HepG2 (cell line): ENCODE measurements around the gene CSTF3. TPM values are rescaled to one million over a fixed set of nuclear protein-coding genes. Genes with fewer than 3 reads are reported as not detected.

Experiments
- ATAC-seq: fragments of 200-7000 bp; cut with Tn5 transposase; 3 replicates; pipeline ENCODE4 v1.9.1; 2020; ENCODE audit warnings: mild to moderate bottlenecking, moderate library complexity
- BruUV-seq: library from RNA; stranded (reverse); fragments of 400-500 nt; replicated peaks from 2 replicates; lab custom pipeline; 2021; lab: Mats Ljungman, UMichigan
- CTCF ChIA-PET: fragments of 300-600 bp; formaldehyde crosslinking; extraction: SDS; loops from one replicate; lab custom pipeline; 2021; ENCODE audit warnings: low total read pairs, inconsistent platforms, low intra/inter-chr PET ratio; lab: Yijun Ruan, JAX
- POLR2A ChIA-PET: fragments of 350-600 bp; sonication (Branson Sonifier 250); formaldehyde crosslinking; loops from one replicate; lab custom pipeline; 2020; ENCODE audit warnings: antibody characterized with exemption, inconsistent platforms; lab: Yijun Ruan, JAX
- DNase-seq: peaks from one replicate; pipeline ENCODE4 v3.0.0-alpha.2; 2015; ENCODE audit warnings: low spot score
- FAIRE-seq: peaks from 3 replicates; lab custom pipeline; 2011; peaks lifted over from hg19 to GRCh38; lab: Jason Lieb, UNC
- H2AFZ ChIP-seq: one replicate; pipeline ENCODE4 v1.6.1; 2011; ENCODE audit warnings: low read length, inconsistent platforms
- H3K27ac ChIP-seq: fragments of 300-600 bp; 3 replicates; pipeline ENCODE4 v1.8.0; 2011; ENCODE audit warnings: mixed run types, mild to moderate bottlenecking, mixed read lengths, low read length, inconsistent platforms; ENCODE audit not compliant: insufficient read depth; ENCODE audit errors: extremely low read length
- H3K27me3 ChIP-seq, 2 experiments: fragments of 200-600 bp in 1 of 2; 2 replicates in 1 of 2; 3 replicates in 1 of 2; pipeline versions ENCODE4 v1.6.0 to v1.8.0; 2011; ENCODE audit warnings: low read length in 2 of 2, mild to moderate bottlenecking in 2 of 2, moderate library complexity in 2 of 2, inconsistent platforms in 1 of 2; ENCODE audit not compliant: insufficient read depth in 2 of 2, control insufficient read depth in 1 of 2
- H3K36me3 ChIP-seq, 2 experiments: fragments of 200-600 bp in 1 of 2; replicated peaks in 1 of 2; 2 replicates in 1 of 2; 3 replicates in 1 of 2; pipeline versions ENCODE4 v1.5.1 to v1.8.0; 2011; ENCODE audit warnings: low read length in 2 of 2, inconsistent platforms in 1 of 2; ENCODE audit not compliant: insufficient read depth in 2 of 2, control insufficient read depth in 1 of 2
- H3K4me1 ChIP-seq: 2 replicates; pipeline ENCODE4 v1.5.1; 2012; ENCODE audit warnings: low read length, inconsistent platforms; ENCODE audit not compliant: insufficient read depth
- H3K4me2 ChIP-seq: 2 replicates; pipeline ENCODE4 v1.6.0; 2011; ENCODE audit warnings: low read depth, low read length, inconsistent platforms
- H3K4me3 ChIP-seq, 3 experiments: fragments of 200-600 bp in 1 of 3; sonication (generic), shearing (Covaris generic) in 1 of 3; replicated peaks in 1 of 3; 2 replicates each; pipeline ENCODE4 v1.5.1; 2011 to 2016; ENCODE audit warnings: low read length in 3 of 3, inconsistent platforms in 2 of 3, low read depth in 2 of 3, mild to moderate bottlenecking in 2 of 3, control low read depth in 1 of 3, mixed read lengths in 1 of 3; ENCODE audit not compliant: insufficient read depth in 1 of 3
- H3K79me2 ChIP-seq: one replicate; pipeline ENCODE4 v1.6.1; 2011; ENCODE audit warnings: low read length, inconsistent platforms; ENCODE audit not compliant: insufficient read depth
- H3K9ac ChIP-seq: 2 replicates; pipeline ENCODE4 v1.6.0; 2011; ENCODE audit warnings: mild to moderate bottlenecking, low read depth, low read length, inconsistent platforms; ENCODE audit not compliant: insufficient read depth
- H3K9me3 ChIP-seq: 2 replicates; pipeline ENCODE4 v1.5.1; 2012; ENCODE audit warnings: mild to moderate bottlenecking, low read length
- H4K20me1 ChIP-seq: 2 replicates; pipeline ENCODE4 v1.6.0; 2011; ENCODE audit warnings: inconsistent platforms, mild to moderate bottlenecking, low read length, moderate library complexity; ENCODE audit not compliant: insufficient read depth
- BCL6 ChIP-seq: IDR thresholded peaks from 2 replicates; pipeline ENCODE4 v1.6.1; 2016; ENCODE audit warnings: missing genetic modification reagents, missing compliant biosample characterization
- DDIT3 ChIP-seq: sonication (generic); formaldehyde crosslinking; IDR thresholded peaks from 2 replicates; pipeline ENCODE4 v1.4.0; 2020; ENCODE audit warnings: mild to moderate bottlenecking, missing genetic modification reagents
- E2F1 ChIP-seq: sonication (generic); formaldehyde crosslinking; IDR thresholded peaks from 2 replicates; pipeline ENCODE4 v1.5.0; 2020; ENCODE audit warnings: missing genetic modification reagents
- FOXK2 ChIP-seq: fragments of 450-650 bp; IDR thresholded peaks from 2 replicates; pipeline ENCODE4 v1.6.1; 2016
- NRL ChIP-seq: sonication (generic); formaldehyde crosslinking; IDR thresholded peaks from 2 replicates; pipeline ENCODE4 v1.5.0; 2020; ENCODE audit warnings: missing genetic modification reagents, mild to moderate bottlenecking, moderate library complexity, borderline replicate concordance
- PATZ1 ChIP-seq: sonication (generic); formaldehyde crosslinking; IDR thresholded peaks from 2 replicates; pipeline ENCODE4 v1.4.0; 2020; ENCODE audit warnings: missing genetic modification reagents
- SIN3B ChIP-seq: fragments of 150-350 bp; IDR thresholded peaks from 2 replicates; pipeline ENCODE4 v1.6.1; 2014; ENCODE audit warnings: low read length
- TBX2 ChIP-seq: sonication (generic); formaldehyde crosslinking; IDR thresholded peaks from 2 replicates; pipeline ENCODE4 v1.5.0; 2020; ENCODE audit warnings: missing genetic modification reagents, mild to moderate bottlenecking, borderline replicate concordance
- TBX3 ChIP-seq: fragments of 450-650 bp; IDR thresholded peaks from 2 replicates; pipeline ENCODE4 v1.6.1; 2017; ENCODE audit warnings: antibody characterized with exemption, mild to moderate bottlenecking, inconsistent platforms, borderline replicate concordance
- TERF1 ChIP-seq: sonication (generic); formaldehyde crosslinking; IDR thresholded peaks from 2 replicates; pipeline ENCODE4 v1.8.0; 2022; ENCODE audit warnings: mild to moderate bottlenecking, missing genetic modification reagents, moderate library complexity
- ZBTB7A ChIP-seq: sonication (generic); formaldehyde crosslinking; IDR thresholded peaks from 2 replicates; pipeline ENCODE4 v1.8.0; 2022; ENCODE audit warnings: mild to moderate bottlenecking, missing genetic modification reagents
- ZNF10 ChIP-seq: sonication (generic); formaldehyde crosslinking; IDR thresholded peaks from 2 replicates; pipeline ENCODE4 v1.4.0; 2020; ENCODE audit warnings: mild to moderate bottlenecking, low read depth, missing genetic modification reagents, borderline replicate concordance
- ZNF276 ChIP-seq: sonication (generic); formaldehyde crosslinking; IDR thresholded peaks from 2 replicates; pipeline ENCODE4 v1.4.0; 2020; ENCODE audit warnings: mild to moderate bottlenecking, low read depth, missing genetic modification reagents
- ZNF567 ChIP-seq: sonication (generic); formaldehyde crosslinking; IDR thresholded peaks from 2 replicates; pipeline ENCODE4 v1.8.1; 2023; ENCODE audit warnings: mild to moderate bottlenecking, missing genetic modification reagents, borderline replicate concordance
- WGBS: methylation state at CpG from one replicate; pipeline ENCODE4 v1.1.6; 2017; ENCODE audit warnings: low lambda C conversion rate; 5-methylcytosine and 5-hydroxymethylcytosine counted together
- in situ Hi-C: cut with HindIII; loops from 2 replicates; pipeline ENCODE4 v1.10.0; 2017; ENCODE audit warnings: low pct_unique_long_range_greater_than_20kb; ENCODE audit not compliant: extremely low pct_ligation_motif_present
- intact Hi-C: fragments of 100-400 bp; cut with micrococcal nuclease; formaldehyde crosslinking; loops from one replicate; pipeline ENCODE4 v1.10.0; 2022; ENCODE audit not compliant: unreplicated experiment
- polyA plus RNA-seq, 8 experiments: library from polyadenylated mRNA; depleted of rRNA in 3 of 8; stranded (reverse) in 7 of 8; unstranded in 1 of 8; fragments of >200 nt; fragmentation: Illumina TruSeq in 4 of 8; extraction: Trizol in 4 of 8; gene quantifications; 2 replicates each; pipeline versions ENCODE4 v1.2.1 to v1.2.3, GENCODE V29; 2011 to 2016; ENCODE audit warnings: low read depth in 4 of 8, missing spikeins in 1 of 8, mixed read lengths in 1 of 8; ENCODE audit not compliant: insufficient read depth in 1 of 8
- total RNA-seq, 5 experiments: library from RNA; depleted of rRNA; stranded (reverse); fragments of >200 nt; fragmentation: Illumina TruSeq; extraction: Trizol; gene quantifications; 2 replicates each; pipeline ENCODE4 v1.2.3, GENCODE V29; 2016; ENCODE audit warnings: low read depth in 1 of 5

The CSTF3 gene
- total and polyA plus RNA-seq, 2 of the 13 experiments (the other 11 are each of a cell fraction or from before 2014, with no cell fraction given): 21.5 to 43.6 TPM

- Histone ChIP-seq H3K9me3 (no peaks in the 10 kb centered on the region), H3K36me3 (peaks cover 12 to 23% of the 10 kb centered on the region in 2 experiments)
- intact Hi-C loops: loop anchor here (1.0 to 5.0 kb wide), 4 partner anchors 63 to 256 kb away; no protein-coding TSS in a partner anchor
- POLR2A ChIA-PET: interaction anchor here (1.0 to 1.9 kb wide), 2 partner anchors 25 to 49 kb away, joined by 7 to 12 read pairs; partner anchors contain the start of genes DEPDC7 and TCP11L1
- no peak for DNase-seq
- in situ Hi-C loops: loop anchor here (5.0 kb wide), 1 partner anchor 103 kb away; no protein-coding TSS in a partner anchor
- TF ChIP-seq ZBTB7A (CRISPR knock-in tag) (no peak), ZNF10 (CRISPR knock-in tag) (no peak), NRL (CRISPR knock-in tag) (no peak), TBX3 (no peak), ZNF276 (CRISPR knock-in tag) (no peak), BCL6 (CRISPR knock-in tag) (no peak), E2F1 (no peak), ZNF567 (CRISPR knock-in tag) (no peak), TERF1 (no peak), DDIT3 (CRISPR knock-in tag) (no peak), SIN3B (no peak), FOXK2 (no peak), PATZ1 (CRISPR knock-in tag) (no peak), TBX2 (CRISPR knock-in tag) (no peak)
- TF ChIP-seq, all 625 proteins: peak for 0
- CTCF ChIA-PET: interaction anchor here (4.5 kb wide), 1 partner anchor 104 kb away, joined by 52 read pairs; no protein-coding TSS in a partner anchor
- WGBS: 97% methylated on average over 4 of the region's 5 CpGs
- H3K27ac ChIP-seq: no peak overlapping the region
- H4K20me1 ChIP-seq: no peaks in the 10 kb centered on the region
- FAIRE-seq (no peak), ATAC-seq (no peak)
- H3K4me2 ChIP-seq: no peak overlapping the region
- no TSS peak for BruUV-seq
- H3K79me2 ChIP-seq: no peaks in the 10 kb centered on the region
- no peak overlapping the region for H3K9ac ChIP-seq
- H2AFZ ChIP-seq: no peak overlapping the region
- H3K27me3 ChIP-seq: no peaks in the 10 kb centered on the region; a peak in 1 of 5 replicates
- H3K4me1 ChIP-seq: peaks cover 22% of the 10 kb centered on the region
- no peak overlapping the region for H3K4me3 ChIP-seq
Observed at GRCh38 chr11:33064866-33065265, 96.4 kb downstream of the CSTF3 start.
